Measurements from ENCODE around the gene PHETA1. TPM values are rescaled to one million over a fixed set of nuclear protein-coding genes. Genes with fewer than 3 reads are reported as not detected.

The PHETA1 gene
- total and polyA plus RNA-seq, 3 donors from 2014 or later, result 13.7 to 27.2 (median 16.1) TPM

DNA sequence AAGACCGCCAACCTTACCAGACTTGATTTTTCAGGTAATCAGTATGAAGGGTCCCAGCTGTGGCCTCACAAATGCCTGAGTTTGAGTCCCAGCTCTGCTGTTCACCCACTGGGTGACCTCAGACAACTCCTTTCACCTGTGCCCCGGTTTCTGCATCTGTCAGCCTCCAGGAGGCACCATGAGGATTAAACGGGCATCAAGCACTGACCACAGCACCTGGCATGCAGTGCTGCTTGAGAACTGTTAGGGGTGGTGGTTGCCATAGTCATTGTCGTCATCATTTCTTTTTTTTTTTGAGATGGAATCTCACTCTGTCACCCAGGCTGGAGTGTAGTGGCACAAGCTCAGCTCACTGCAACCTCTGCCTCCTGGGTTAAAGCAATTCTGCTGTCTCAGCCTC, 57.9 kb downstream of the PHETA1 start:
- no peaks in the 10 kb centered on the region for H3K4me1 ChIP-seq
- intact Hi-C loops (cut with DNase I; ENCODE audit: low total_unique reads), result no loop called here

More for the DNA sequence above, 57.9 kb downstream of the PHETA1 start:
- DNase-seq, result no peak
- TF ChIP-seq, protein P1, sequence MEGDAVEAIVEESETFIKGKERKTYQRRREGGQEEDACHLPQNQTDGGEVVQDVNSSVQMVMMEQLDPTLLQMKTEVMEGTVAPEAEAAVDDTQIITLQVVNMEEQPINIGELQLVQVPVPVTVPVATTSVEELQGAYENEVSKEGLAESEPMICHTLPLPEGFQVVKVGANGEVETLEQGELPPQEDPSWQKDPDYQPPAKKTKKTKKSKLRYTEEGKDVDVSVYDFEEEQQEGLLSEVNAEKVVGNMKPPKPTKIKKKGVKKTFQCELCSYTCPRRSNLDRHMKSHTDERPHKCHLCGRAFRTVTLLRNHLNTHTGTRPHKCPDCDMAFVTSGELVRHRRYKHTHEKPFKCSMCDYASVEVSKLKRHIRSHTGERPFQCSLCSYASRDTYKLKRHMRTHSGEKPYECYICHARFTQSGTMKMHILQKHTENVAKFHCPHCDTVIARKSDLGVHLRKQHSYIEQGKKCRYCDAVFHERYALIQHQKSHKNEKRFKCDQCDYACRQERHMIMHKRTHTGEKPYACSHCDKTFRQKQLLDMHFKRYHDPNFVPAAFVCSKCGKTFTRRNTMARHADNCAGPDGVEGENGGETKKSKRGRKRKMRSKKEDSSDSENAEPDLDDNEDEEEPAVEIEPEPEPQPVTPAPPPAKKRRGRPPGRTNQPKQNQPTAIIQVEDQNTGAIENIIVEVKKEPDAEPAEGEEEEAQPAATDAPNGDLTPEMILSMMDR (IDR thresholded peaks at IDR 0.05), result no peak
- TF ChIP-seq POLR2A (IDR thresholded peaks at IDR 0.05), result no peak
- no peaks in the 10 kb centered on the region for H3K36me3 ChIP-seq (ENCODE audit: low read depth, missing control alignments)
- H3K27me3 ChIP-seq, result no peaks in the 10 kb centered on the region
- H3K27ac ChIP-seq, result no peak overlapping the region
- H3K9me3 ChIP-seq, result no peaks in the 10 kb centered on the region
- 83 to 89% methylated on average over 4 of the region's 4 CpGs for WGBS, 2 donors
- no peak overlapping the region for H3K4me3 ChIP-seq

Small RNA genes within 50 kb of the gene (small RNA-seq; reads per million reads assigned to genes)
- 0 to 0.18 reads per million in 2 donors for gene RNA5SP373

Other genes starting within 250 kb of the PHETA1 start
- gene SH2B3, start 36.8 kb upstream of the PHETA1 start, total RNA-seq, result 10 to 100 TPM; 36.9 to 38.1 TPM
- 22.0 TPM for gene SH2B3, start 36.8 kb upstream of the PHETA1 start, polyA plus RNA-seq (ENCODE audit: insufficient read depth, low read depth, low replicate concordance)
- 100 to 1,000 TPM; 145 to 165 TPM for gene ATXN2, start 230.2 kb upstream of the PHETA1 start, total RNA-seq
- 61.4 TPM for gene ATXN2, start 230.2 kb upstream of the PHETA1 start, polyA plus RNA-seq (ENCODE audit: insufficient read depth, low read depth, low replicate concordance)

All from testis (tissue), 3 donors.